Natural killer cell treated with Interleukin-12 subunit alpha and Interleukin-12 subunit beta and Interleukin-15 and Interleukin-18, amount 100 ng/mL, for 72 hours (primary cell): ENCODE results near the gene CACNA1A. TPM values are rescaled to one million over a fixed set of nuclear protein-coding genes. Genes with fewer than 3 reads are reported as not detected.
A peak's percentile ranks its signal among the peaks of the same experiment; 100 is the strongest.

Experiments
- ATAC-seq, 2 donors: fragments of 150-1000 bp; cut with Tn5 transposase in 1 of 2; sonication (Bioruptor Pico), chemical (Tn5 transposase) in 1 of 2; 2 replicates each; pipeline ENCODE4 v1.10.0; 2021
- DNase-seq: peaks from one replicate; pipeline ENCODE4 v3.0.0; 2022; ENCODE audit warnings: low spot score
- H3K27ac Mint-ChIP-seq, 2 donors: 1 replicate in 1 of 2; 2 replicates in 1 of 2; pipeline ENCODE4 v1.8.0; 2022; ENCODE audit warnings: mixed read lengths in 2 of 2, mild to moderate bottlenecking in 1 of 2, moderate library complexity in 1 of 2
- H3K27me3 Mint-ChIP-seq, 2 donors: 1 replicate in 1 of 2; 2 replicates in 1 of 2; pipeline ENCODE4 v1.8.0; 2022; ENCODE audit warnings: mixed read lengths in 2 of 2
- H3K36me3 Mint-ChIP-seq: one replicate; pipeline ENCODE4 v1.8.0; 2022; ENCODE audit warnings: mixed read lengths
- H3K4me1 Mint-ChIP-seq, 2 donors: 1 replicate in 1 of 2; 2 replicates in 1 of 2; pipeline ENCODE4 v1.8.0; 2022; ENCODE audit warnings: low read depth in 2 of 2, mixed read lengths in 2 of 2, mild to moderate bottlenecking in 1 of 2
- H3K4me3 Mint-ChIP-seq: one replicate; pipeline ENCODE4 v1.8.0; 2022; ENCODE audit warnings: mixed read lengths
- H3K9me3 Mint-ChIP-seq: 2 replicates; pipeline ENCODE4 v1.8.0; 2022; ENCODE audit warnings: mixed read lengths
- total RNA-seq, 2 donors: library from RNA; stranded (reverse); gene quantifications; one replicate each; pipeline ENCODE4 v1.2.3, GENCODE V29; 2022

Gene CACNA1A
- total RNA-seq, 2 donors from 2014 or later = 0.26 to 0.86 TPM

DNA sequence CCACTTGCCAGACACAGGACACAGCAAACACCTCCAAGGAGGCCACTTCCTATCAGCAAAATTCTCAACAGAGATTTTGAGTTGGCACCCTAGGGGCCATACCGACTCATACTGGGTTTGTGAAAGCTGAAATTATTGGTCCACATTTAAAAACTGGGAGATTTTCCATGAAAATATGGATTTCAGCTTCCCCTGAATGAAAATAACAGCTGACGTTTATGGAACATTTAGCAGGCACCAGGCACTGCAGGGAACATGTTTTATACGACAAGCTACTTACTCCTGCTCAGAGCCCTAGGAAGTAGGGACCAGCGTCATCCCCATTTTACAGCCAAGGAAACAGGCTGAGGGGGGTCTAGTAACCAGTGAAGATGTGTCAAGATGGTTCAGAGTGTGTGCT is 186.8 kb downstream of the CACNA1A start:
- no peaks in the 10 kb centered on the region for H3K36me3 Mint-ChIP-seq
- ATAC-seq (no peak), DNase-seq (no peak)
- H3K4me3 Mint-ChIP-seq = no peak overlapping the region
- H3K4me1 Mint-ChIP-seq = no peaks in the 10 kb centered on the region
- peaks cover 28 to 42% of the 10 kb centered on the region in 2 donors for H3K27me3 Mint-ChIP-seq
- H3K27ac Mint-ChIP-seq = no peak overlapping the region
- no peaks in the 10 kb centered on the region for H3K9me3 Mint-ChIP-seq

DNA sequence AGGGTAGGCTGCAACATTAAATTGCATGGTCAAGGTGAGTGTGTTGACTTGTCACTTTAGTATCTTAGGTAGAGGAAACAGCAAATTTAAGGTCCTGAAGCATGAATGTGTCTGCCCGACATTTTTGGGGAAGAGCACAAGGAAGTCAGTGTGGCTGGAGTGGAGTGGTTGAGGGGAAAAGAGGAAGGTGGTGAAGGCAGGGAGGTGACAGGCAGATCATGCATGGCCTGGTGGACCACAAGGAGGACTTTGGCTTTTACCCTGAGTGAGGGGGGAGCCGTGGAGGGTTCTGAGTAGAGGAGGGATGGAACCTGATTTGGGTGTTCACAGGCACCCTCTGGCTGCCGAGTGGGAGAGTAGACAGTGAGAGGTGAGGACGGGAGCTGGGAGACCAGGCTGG is 188.1 kb downstream of the CACNA1A start:
- Mint-ChIP-seq H3K27ac (no peak overlapping the region), H3K27me3 (peaks cover 27 to 34% of the 10 kb centered on the region in 2 donors), H3K9me3 (no peaks in the 10 kb centered on the region), H3K4me3 (no peak overlapping the region), H3K4me1 (no peaks in the 10 kb centered on the region), H3K36me3 (no peaks in the 10 kb centered on the region)
- DNase-seq (no peak), ATAC-seq (no peak)

DNA sequence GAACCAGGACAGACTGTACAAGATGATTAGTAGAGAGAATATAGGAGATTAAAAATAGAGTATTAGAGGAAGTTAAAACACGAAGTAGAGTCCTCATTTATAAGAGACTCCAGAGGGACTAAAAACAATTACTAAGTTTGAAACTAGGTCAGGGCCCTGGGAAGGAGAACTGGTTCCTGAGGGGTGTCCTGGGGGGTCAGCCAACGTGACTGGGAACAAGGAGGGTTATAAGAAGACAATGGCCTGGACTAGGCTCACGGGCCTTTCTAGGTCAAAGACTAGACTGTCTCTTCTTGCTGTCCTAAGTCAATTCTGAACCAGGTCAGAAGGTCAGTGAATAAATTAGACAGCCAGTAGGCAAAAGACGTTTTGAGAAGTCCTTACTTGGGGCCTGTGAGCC is 190.8 kb downstream of the CACNA1A start:
- Mint-ChIP-seq H3K27ac (no peak overlapping the region), H3K9me3 (no peaks in the 10 kb centered on the region), H3K27me3 (peaks cover 27 to 34% of the 10 kb centered on the region in 2 donors), H3K36me3 (no peaks in the 10 kb centered on the region), H3K4me3 (no peak overlapping the region), H3K4me1 (no peaks in the 10 kb centered on the region)
- ATAC-seq (no peak), DNase-seq (no peak)

DNA sequence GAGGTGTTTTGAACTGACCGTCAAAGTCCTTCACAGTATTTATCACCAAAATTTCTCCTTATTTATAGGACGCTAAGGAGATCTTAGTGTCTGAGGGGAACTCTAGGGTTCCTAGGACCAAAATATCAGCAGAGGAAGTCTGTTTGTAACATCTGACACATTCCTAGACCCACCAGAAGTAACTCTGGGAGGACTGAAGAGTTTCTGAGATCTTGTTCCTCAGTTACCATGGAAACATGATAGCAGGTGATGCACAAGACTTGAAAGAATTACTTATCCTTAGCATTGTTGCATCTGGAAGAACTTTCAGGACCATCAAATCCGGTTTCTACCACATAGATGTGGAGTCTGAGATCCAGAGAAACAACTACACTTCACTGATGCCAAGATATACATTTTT is 191.5 kb downstream of the CACNA1A start:
- H3K9me3 Mint-ChIP-seq = no peaks in the 10 kb centered on the region
- no peaks in the 10 kb centered on the region for H3K36me3 Mint-ChIP-seq
- peaks cover 25 to 34% of the 10 kb centered on the region in 2 donors for H3K27me3 Mint-ChIP-seq
- DNase-seq = no peak
- no peak for ATAC-seq
- H3K27ac Mint-ChIP-seq = no peak overlapping the region
- no peak overlapping the region for H3K4me3 Mint-ChIP-seq
- no peaks in the 10 kb centered on the region for H3K4me1 Mint-ChIP-seq

DNA sequence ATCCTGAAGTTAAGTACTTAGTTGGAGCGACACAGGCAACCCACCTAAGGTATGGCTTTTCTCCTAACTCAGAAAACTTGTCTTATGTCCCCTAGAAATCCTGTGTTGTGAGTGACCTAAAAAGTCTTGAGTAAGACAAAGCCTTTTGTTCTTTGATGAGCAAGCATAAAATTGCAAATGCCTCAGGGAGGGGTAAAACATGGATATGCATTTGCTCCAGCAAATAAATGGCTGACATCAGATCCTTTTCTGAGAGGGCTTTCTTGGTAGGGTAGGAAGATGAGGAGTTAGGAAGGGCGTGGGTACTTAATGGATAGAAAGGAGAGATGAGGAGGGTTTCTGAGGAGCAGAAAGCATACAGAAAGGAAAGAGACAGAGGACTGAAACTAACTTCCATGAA is 192.4 kb downstream of the CACNA1A start:
- ATAC-seq = no peak
- Mint-ChIP-seq H3K4me1 (no peaks in the 10 kb centered on the region), H3K9me3 (no peaks in the 10 kb centered on the region), H3K27ac (no peak overlapping the region), H3K27me3 (peaks cover 21 to 26% of the 10 kb centered on the region in 2 donors), H3K4me3 (no peak overlapping the region), H3K36me3 (no peaks in the 10 kb centered on the region)
- DNase-seq = no peak

DNA sequence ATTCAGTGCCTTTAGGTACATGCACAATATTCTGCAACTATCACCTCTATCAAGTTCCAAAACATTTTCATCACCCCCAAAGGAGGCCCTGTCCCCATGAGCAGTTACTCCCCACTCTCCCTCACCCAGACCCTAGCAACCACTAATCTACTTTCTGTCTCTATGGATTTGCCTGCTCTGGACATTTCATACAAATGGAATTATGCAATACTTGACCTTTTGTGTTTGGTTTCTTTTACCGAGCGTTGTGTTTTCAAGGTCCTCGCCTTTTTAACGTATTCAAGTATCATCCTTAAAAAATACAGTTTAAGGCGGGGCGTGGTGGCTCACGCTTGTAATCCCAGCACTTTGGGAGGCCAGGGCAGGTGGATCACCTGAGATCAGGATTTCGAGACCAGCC is 196.4 kb downstream of the CACNA1A start:
- ATAC-seq (no peak), DNase-seq (no peak)
- Mint-ChIP-seq H3K27me3 (peaks cover 0 to 3% of the 10 kb centered on the region in 2 donors), H3K4me3 (no peak overlapping the region), H3K27ac (no peak overlapping the region), H3K9me3 (no peaks in the 10 kb centered on the region), H3K36me3 (no peaks in the 10 kb centered on the region), H3K4me1 (no peaks in the 10 kb centered on the region)

DNA sequence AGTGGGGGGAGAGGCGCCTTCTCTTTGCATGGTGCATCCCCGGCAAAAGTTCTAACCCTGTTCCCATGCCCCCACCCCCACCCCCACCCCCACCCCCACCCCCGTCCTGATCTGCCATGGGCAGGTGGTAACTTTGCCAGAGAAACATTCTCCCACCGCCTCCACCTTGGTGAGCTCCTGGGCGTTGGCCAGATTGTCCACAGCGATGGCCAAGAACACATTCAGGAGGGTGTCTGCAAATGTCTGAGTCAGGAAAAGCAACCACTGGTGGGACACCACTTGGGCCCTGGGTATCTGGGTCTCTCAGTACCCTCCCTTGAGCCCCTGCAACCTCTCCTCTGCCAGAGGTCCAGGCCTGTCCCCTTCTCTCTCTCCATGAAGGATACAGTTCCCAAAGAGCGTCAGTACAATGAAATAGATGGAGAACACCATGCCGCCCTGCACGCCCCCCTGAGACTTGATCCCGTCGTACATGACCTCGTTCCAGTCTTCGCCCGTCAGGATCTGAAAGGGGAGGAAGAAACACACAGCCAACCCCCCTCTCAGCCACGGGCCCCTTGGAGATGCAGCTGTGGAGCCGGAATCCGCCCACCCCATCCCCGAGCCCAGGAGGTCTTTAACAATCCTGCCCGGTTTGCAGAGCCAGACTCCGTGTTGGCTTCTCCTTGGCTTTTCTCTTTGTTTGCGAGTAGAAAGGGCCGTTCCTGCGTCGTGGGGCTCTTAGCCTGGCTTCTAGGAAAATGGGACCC is 202.7 kb downstream of the CACNA1A start:
- ATAC-seq (no peak), DNase-seq (no peak)
- Mint-ChIP-seq H3K27me3 (peaks cover 30 to 37% of the 10 kb centered on the region in 2 donors), H3K27ac (no peak overlapping the region), H3K36me3 (no peaks in the 10 kb centered on the region), H3K4me3 (no peak overlapping the region), H3K9me3 (no peaks in the 10 kb centered on the region), H3K4me1 (no peaks in the 10 kb centered on the region)

DNA sequence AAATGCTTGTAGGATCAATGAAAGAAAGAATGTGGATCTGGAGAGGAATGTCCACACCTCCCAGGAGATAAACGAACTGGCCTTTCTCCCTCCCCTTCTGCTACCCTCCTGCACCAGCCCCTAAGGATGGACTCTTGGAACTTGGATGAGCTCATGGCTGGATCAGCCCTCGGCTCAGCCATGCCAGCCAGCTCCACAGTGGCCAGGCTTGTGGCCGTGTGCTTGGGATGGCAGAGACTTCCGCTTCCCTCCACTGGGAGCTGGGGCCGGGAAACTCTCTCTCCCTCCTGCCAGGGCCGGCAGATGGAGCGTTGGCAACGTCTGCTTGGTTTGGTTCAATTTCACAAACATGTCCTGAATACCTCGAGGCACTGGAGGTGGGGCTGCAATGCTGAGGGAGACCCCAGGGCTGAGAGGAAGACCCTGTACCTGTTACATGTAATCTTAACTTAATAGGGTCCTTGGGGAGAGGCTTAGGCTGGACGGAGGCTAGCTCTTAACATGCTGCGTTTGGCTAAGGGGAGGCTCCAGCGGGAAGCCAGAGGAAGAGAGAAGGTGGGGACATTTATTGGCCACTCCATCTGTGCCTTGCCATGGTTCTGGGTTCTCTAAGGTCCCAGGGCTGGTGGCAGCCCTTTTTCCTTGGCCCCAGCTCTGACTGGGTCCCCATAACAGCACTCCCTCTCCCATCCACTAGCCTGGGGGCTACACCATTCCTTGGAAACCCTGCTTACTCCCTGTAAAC is 203.6 kb downstream of the CACNA1A start:
- no peak overlapping the region for H3K27ac Mint-ChIP-seq
- no peaks in the 10 kb centered on the region for H3K9me3 Mint-ChIP-seq
- ATAC-seq (no peak), DNase-seq (no peak)
- H3K4me3 Mint-ChIP-seq = no peak overlapping the region
- no peaks in the 10 kb centered on the region for H3K4me1 Mint-ChIP-seq
- H3K27me3 Mint-ChIP-seq = peaks cover 30 to 37% of the 10 kb centered on the region in 2 donors
- H3K36me3 Mint-ChIP-seq = no peaks in the 10 kb centered on the region

DNA sequence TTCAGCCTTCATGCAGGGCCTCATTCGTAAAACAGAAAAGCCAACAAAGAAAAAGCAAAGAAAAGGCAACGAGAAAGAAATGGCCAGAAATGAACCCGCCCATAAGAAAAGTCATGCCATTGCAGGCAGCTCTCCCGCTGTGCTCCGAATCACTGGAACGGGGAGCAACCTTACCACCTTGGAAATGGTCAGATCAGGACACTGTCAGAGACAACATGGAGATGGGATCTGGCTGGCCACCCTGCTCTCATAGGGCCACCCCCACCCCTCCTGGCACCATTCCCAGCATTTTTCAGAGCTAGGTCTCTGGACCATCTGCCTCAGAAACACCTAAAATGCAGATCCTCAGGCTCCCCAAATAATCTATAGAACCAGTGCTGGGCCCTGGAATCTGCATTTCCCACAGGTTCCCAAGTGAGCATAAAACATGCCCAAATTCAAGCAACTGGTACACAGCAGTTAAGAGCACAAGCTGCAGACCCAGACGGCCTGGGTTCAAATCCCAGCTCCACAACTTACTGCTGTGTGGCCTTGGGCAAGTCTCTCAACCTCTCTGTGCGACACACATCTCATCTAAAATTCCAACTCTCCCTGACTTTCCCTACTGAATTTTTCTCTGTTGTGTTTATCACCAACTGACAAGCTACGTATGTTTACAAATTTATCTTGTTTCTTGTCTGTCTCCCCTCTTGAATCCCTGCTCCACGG is 204.5 kb downstream of the CACNA1A start:
- DNase-seq (no peak), ATAC-seq (no peak)
- no peak overlapping the region for H3K27ac Mint-ChIP-seq
- peaks cover 32 to 37% of the 10 kb centered on the region in 2 donors for H3K27me3 Mint-ChIP-seq
- H3K4me3 Mint-ChIP-seq = no peak overlapping the region
- H3K4me1 Mint-ChIP-seq = no peaks in the 10 kb centered on the region
- no peaks in the 10 kb centered on the region for H3K36me3 Mint-ChIP-seq
- no peaks in the 10 kb centered on the region for H3K9me3 Mint-ChIP-seq

DNA sequence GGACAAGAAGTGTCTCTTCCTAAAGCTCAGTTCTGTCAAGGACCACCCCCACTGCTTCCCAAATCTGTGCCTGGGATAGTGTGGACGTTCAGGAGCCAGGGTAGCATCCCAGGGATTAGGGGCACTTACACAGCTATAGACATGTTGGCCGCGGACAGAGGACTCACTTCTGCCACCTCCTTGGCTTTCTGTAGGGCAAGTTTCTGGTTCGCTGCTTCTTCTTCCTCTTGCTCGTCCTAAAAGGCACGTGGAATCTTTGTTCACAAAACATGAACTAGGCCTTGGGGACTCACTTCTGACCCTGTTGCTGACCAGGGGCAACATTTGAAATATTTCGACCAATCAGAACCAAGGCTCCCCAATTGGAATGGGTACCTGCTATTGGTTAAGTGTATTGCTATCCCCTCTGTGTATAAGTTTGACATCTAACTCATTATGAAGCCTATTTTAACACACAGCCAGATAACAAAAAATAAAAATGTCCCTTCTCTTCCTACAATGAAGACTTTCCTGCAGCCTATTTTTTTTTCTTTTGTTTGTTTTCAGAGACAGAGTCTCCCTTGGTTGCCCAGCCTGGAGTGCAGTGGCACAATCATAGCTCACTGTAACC is 205.8 kb downstream of the CACNA1A start:
- peaks cover 32 to 44% of the 10 kb centered on the region in 2 donors for H3K27me3 Mint-ChIP-seq
- ATAC-seq = no peak
- no peak for DNase-seq

DNA sequence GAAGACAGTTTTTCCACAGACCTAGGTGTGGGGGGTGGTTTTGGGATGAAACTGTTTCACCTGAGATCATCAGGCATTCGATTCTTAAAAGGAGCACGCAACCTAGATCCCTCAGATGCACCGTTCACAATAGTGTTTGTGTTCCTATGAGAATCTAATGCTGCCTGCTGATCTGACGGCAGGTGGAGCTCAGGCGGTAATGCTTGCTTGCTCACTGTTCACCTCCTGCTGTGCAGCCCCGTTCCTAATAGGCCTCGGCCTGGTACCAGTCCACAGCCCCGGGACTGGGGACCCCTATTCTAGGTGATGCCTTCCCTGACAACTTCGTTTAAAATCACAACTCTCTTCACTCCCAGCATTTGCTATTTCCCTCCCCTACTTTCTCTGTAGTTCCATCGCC is 206.4 kb downstream of the CACNA1A start:
- H3K4me3 Mint-ChIP-seq = peak overlapping the region; percentile 35
- H3K36me3 Mint-ChIP-seq = no peaks in the 10 kb centered on the region
- peaks cover 33 to 49% of the 10 kb centered on the region in 2 donors for H3K27me3 Mint-ChIP-seq
- ATAC-seq (no peak), DNase-seq (no peak)
- no peaks in the 10 kb centered on the region for H3K9me3 Mint-ChIP-seq
- H3K4me1 Mint-ChIP-seq = no peaks in the 10 kb centered on the region
- H3K27ac Mint-ChIP-seq = no peak overlapping the region

More for the DNA sequence above, 205.8 kb downstream of the CACNA1A start:
- no peaks in the 10 kb centered on the region for H3K4me1 Mint-ChIP-seq
- H3K36me3 Mint-ChIP-seq = no peaks in the 10 kb centered on the region
- no peak overlapping the region for H3K27ac Mint-ChIP-seq
- no peak overlapping the region for H3K4me3 Mint-ChIP-seq
- no peaks in the 10 kb centered on the region for H3K9me3 Mint-ChIP-seq

DNA sequence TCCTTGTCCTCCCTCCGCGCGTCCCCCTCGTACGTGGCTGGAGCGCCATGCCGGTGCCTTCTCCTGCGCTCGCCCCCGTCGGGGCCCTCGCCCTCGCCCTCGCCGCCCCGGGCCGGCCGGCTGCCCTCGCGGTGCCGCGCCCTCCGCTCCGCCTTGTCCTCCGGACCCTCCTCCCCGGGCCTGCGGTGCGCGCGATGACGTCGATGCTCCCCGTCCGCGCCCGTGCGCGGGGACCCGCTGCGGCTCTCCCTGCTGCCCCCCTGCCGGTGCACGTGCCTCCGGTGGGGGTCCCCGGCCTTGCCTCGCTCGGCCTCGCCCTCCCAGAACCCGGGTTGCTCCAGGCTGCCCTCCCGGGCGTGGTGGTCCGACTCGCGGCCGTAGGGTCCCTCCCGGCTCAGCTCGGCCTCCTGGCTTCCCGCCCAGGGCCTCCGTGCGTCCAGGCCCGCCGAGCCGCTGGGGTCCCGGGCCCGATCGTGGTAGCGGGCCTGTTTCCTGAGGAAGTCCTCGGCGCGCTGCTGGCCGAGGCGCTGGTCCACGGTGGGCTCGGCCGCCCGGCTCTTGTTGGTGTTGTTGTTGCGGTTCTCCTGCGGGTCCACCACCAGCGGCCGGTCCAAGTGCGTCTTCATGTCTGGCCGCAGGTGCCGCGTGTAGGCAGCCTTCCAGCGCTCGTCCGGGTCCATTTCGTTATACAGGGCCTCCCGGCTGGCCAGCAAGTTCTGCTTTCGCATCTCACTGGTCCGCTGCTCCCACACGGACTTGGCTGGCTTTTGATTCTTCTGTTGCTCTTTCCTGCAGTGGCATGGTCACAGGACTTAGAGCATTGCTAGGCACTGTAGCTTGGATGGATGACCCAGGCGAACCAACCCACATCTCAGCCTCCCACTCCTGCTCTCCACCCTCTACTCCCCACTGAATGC is 207.5 kb downstream of the CACNA1A start:
- H3K36me3 Mint-ChIP-seq = no peaks in the 10 kb centered on the region
- peak in 1 of 2 donors; percentile 31 for ATAC-seq
- no peaks in the 10 kb centered on the region for H3K4me1 Mint-ChIP-seq
- peaks cover 29 to 52% of the 10 kb centered on the region in 2 donors for H3K27me3 Mint-ChIP-seq
- no peaks in the 10 kb centered on the region for H3K9me3 Mint-ChIP-seq
- DNase-seq = no peak
- H3K27ac Mint-ChIP-seq = no peak overlapping the region
- H3K4me3 Mint-ChIP-seq = peak overlapping the region; percentile 35

DNA sequence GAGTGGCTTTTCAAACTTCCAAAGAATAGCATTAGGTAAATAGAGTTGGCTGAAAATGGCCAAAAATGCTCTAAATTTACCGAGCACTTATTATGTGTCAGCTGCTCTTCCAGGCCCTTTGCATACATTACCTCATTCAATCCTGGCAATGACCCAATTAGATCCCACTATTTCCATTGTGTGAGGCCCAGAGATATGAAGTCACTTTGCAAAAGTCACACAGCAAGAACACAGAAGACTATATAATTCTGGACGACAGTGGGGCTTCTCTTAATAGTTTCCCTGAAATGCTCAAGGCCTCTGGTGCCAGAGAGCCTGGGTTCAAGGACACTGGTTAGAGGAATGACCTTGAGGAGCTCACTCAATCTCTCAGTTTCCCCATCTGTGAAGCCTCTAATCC is 209.3 kb downstream of the CACNA1A start:
- Mint-ChIP-seq H3K27me3 (peaks cover 24 to 43% of the 10 kb centered on the region in 2 donors), H3K4me1 (no peaks in the 10 kb centered on the region), H3K4me3 (no peak overlapping the region), H3K27ac (no peak overlapping the region), H3K9me3 (no peaks in the 10 kb centered on the region), H3K36me3 (no peaks in the 10 kb centered on the region)
- DNase-seq = no peak
- no peak for ATAC-seq
